HFFc6 (cell line): ENCODE results near the gene ACOXL. TPM values are rescaled to one million over a fixed set of nuclear protein-coding genes. Genes with fewer than 3 reads are reported as not detected.

Experiments used
- DNase-seq: peaks from one replicate; pipeline ENCODE4 v3.0.0-alpha.2; 2018
- H3K27ac Mint-ChIP-seq: 2 replicates; pipeline ENCODE4 v1.8.0; 2020; ENCODE audit warnings: mild to moderate bottlenecking, mixed read lengths
- H3K27me3 Mint-ChIP-seq: 2 replicates; pipeline ENCODE4 v1.8.0; 2021; ENCODE audit warnings: mild to moderate bottlenecking, moderate library complexity, mixed read lengths; ENCODE audit not compliant: insufficient read depth
- H3K36me3 Mint-ChIP-seq: 2 replicates; pipeline ENCODE4 v1.8.0; 2021; ENCODE audit warnings: low read depth, mixed read lengths
- H3K4me1 Mint-ChIP-seq: 2 replicates; pipeline ENCODE4 v1.8.0; 2020; ENCODE audit warnings: low read depth, mixed read lengths
- H3K4me3 Mint-ChIP-seq: 2 replicates; pipeline ENCODE4 v1.8.0; 2020; ENCODE audit warnings: mild to moderate bottlenecking, moderate library complexity, mixed read lengths
- H3K9me3 Mint-ChIP-seq: 2 replicates; pipeline ENCODE4 v1.8.0; 2020; ENCODE audit warnings: mild to moderate bottlenecking, mixed read lengths
- CTCF ChIP-seq: fragments of 200-600 bp; sonication (generic); IDR thresholded peaks from 2 replicates; pipeline ENCODE4 v1.5.0; 2021; ENCODE audit warnings: antibody characterized with exemption, mild to moderate bottlenecking
- total RNA-seq, 6 experiments: library from RNA; stranded (reverse); fragmentation: NEBNext Ultra II Directional; extraction: Animal tissue kit (Norgen Biotek cat#: 25700); gene quantifications; 2 replicates in 1 of 6; 3 replicates in 5 of 6; pipeline ENCODE4 v1.2.3, GENCODE V29; 2021

Gene ACOXL
- total RNA-seq, 6 experiments from 2014 or later = not detected

GRCh38 chr2:110737783-110738182 lies 5.4 kb downstream of the ACOXL start:
- Mint-ChIP-seq H3K4me3 (no peak overlapping the region), H3K27ac (no peak overlapping the region), H3K4me1 (peaks cover 8% of the 10 kb centered on the region; the same call in 1 of the 2 replicates), H3K36me3 (peaks cover 7% of the 10 kb centered on the region), H3K9me3 (no peaks in the 10 kb centered on the region), H3K27me3 (peaks cover 66% of the 10 kb centered on the region)
- TF ChIP-seq CTCF = no peak
- DNase-seq = no peak

- no peak overlapping the region for H3K27ac Mint-ChIP-seq
- H3K27me3 Mint-ChIP-seq = peaks cover 63% of the 10 kb centered on the region
- no peak overlapping the region for H3K4me3 Mint-ChIP-seq
Measured at GRCh38 chr2:110740747-110741349, 8.5 kb downstream of the ACOXL start.

GRCh38 chr2:110741491-110741980 lies 9.2 kb downstream of the ACOXL start:
- no peak overlapping the region for H3K27ac Mint-ChIP-seq
- peaks cover 7% of the 10 kb centered on the region; the same call in 1 of the 2 replicates for H3K36me3 Mint-ChIP-seq
- H3K9me3 Mint-ChIP-seq = no peaks in the 10 kb centered on the region
- H3K4me1 Mint-ChIP-seq = peaks cover 8% of the 10 kb centered on the region; the same call in 1 of the 2 replicates
- TF ChIP-seq CTCF = no peak
- DNase-seq = no peak
- no peak overlapping the region for H3K4me3 Mint-ChIP-seq
- peaks cover 63% of the 10 kb centered on the region for H3K27me3 Mint-ChIP-seq

More at GRCh38 chr2:110740747-110741349, 8.5 kb downstream of the ACOXL start:
- no peak for DNase-seq
- Mint-ChIP-seq H3K9me3 (no peaks in the 10 kb centered on the region), H3K36me3 (peaks cover 7% of the 10 kb centered on the region), H3K4me1 (peaks cover 8% of the 10 kb centered on the region; the same call in 1 of the 2 replicates)
- no peak for TF ChIP-seq CTCF

GRCh38 chr2:110742412-110742811 lies 10.0 kb downstream of the ACOXL start:
- Mint-ChIP-seq H3K36me3 (peaks cover 7% of the 10 kb centered on the region; the same call in 1 of the 2 replicates), H3K4me1 (peaks cover 8% of the 10 kb centered on the region; the same call in 1 of the 2 replicates), H3K9me3 (no peaks in the 10 kb centered on the region), H3K27ac (no peak overlapping the region), H3K4me3 (no peak overlapping the region), H3K27me3 (peaks cover 64% of the 10 kb centered on the region)
- no peak for DNase-seq
- TF ChIP-seq CTCF = no peak

- H3K9me3 Mint-ChIP-seq = no peaks in the 10 kb centered on the region
- no peak for TF ChIP-seq CTCF
- DNase-seq = no peak
- peaks cover 5% of the 10 kb centered on the region; the same call in 1 of the 2 replicates for H3K36me3 Mint-ChIP-seq
- peaks cover 8% of the 10 kb centered on the region; the same call in 1 of the 2 replicates for H3K4me1 Mint-ChIP-seq
- no peak overlapping the region for H3K27ac Mint-ChIP-seq
- H3K27me3 Mint-ChIP-seq = peaks cover 60% of the 10 kb centered on the region
- no peak overlapping the region for H3K4me3 Mint-ChIP-seq
Measured at GRCh38 chr2:110743600-110743999, 11.2 kb downstream of the ACOXL start.
